Body of pancreas (tissue), 4 donors: ENCODE results near the gene UPF2.

Experiments used
- POLR2A ChIP-seq, 3 donors: fragments of 450-650 bp; IDR thresholded peaks; one replicate each; pipeline ENCODE4 v1.6.1; 2016; ENCODE audit warnings: antibody characterized with exemption in 3 of 3, mild to moderate bottlenecking in 2 of 3
- TF ChIP-seq, protein P1 (sequence below), 7 experiments: fragments of 450-650 bp in 4 of 7; fragments of 200-600 bp in 3 of 7; sonication (generic) in 3 of 7; IDR thresholded peaks; one replicate each; pipeline ENCODE4 v1.5.1; 2016 to 2019; ENCODE audit warnings: antibody characterized with exemption in 7 of 7

DNA sequence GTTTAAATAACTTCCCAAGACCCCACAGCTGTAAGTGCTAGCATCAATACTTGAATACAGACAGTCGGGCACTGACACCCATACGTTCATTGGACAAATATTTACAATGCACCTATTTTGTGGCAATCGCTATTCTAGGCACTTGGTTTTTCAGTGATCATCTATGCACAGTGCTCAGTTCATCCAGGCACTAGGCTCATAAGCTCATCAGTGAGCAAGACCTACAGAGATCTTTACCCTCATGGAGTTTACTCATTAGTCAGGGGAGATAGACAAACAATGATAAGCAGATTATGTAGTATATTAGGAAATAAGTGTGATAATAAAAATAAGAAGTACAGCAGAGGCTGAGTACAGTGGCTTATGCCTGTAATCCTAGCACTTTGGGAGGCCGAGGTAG lies 18.5 kb upstream of the UPF2 start:
- no peak for TF ChIP-seq POLR2A (IDR thresholded peaks at IDR 0.05)
- TF ChIP-seq, protein P1, sequence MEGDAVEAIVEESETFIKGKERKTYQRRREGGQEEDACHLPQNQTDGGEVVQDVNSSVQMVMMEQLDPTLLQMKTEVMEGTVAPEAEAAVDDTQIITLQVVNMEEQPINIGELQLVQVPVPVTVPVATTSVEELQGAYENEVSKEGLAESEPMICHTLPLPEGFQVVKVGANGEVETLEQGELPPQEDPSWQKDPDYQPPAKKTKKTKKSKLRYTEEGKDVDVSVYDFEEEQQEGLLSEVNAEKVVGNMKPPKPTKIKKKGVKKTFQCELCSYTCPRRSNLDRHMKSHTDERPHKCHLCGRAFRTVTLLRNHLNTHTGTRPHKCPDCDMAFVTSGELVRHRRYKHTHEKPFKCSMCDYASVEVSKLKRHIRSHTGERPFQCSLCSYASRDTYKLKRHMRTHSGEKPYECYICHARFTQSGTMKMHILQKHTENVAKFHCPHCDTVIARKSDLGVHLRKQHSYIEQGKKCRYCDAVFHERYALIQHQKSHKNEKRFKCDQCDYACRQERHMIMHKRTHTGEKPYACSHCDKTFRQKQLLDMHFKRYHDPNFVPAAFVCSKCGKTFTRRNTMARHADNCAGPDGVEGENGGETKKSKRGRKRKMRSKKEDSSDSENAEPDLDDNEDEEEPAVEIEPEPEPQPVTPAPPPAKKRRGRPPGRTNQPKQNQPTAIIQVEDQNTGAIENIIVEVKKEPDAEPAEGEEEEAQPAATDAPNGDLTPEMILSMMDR (IDR thresholded peaks at IDR 0.05), result no peak
